AG09319 (cell line): ENCODE results near the gene AKT1S1.

ENCODE experiments used
- DNase-seq: peaks from one replicate; pipeline ENCODE4 v3.0.0-alpha.2; 2010; ENCODE audit warnings: low read depth; ENCODE audit errors: extremely low read depth
- TF ChIP-seq, protein P1 (sequence below): IDR thresholded peaks from 2 replicates; pipeline ENCODE4 v1.5.1; 2011; ENCODE audit warnings: low read depth, mild to moderate bottlenecking, inconsistent platforms, low read length, moderate library complexity

Gene AKT1S1

GRCh38 chr19:49875177-49875576, 2.0 kb downstream of the AKT1S1 start:
- TF ChIP-seq, protein P1, sequence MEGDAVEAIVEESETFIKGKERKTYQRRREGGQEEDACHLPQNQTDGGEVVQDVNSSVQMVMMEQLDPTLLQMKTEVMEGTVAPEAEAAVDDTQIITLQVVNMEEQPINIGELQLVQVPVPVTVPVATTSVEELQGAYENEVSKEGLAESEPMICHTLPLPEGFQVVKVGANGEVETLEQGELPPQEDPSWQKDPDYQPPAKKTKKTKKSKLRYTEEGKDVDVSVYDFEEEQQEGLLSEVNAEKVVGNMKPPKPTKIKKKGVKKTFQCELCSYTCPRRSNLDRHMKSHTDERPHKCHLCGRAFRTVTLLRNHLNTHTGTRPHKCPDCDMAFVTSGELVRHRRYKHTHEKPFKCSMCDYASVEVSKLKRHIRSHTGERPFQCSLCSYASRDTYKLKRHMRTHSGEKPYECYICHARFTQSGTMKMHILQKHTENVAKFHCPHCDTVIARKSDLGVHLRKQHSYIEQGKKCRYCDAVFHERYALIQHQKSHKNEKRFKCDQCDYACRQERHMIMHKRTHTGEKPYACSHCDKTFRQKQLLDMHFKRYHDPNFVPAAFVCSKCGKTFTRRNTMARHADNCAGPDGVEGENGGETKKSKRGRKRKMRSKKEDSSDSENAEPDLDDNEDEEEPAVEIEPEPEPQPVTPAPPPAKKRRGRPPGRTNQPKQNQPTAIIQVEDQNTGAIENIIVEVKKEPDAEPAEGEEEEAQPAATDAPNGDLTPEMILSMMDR = no peak
- DNase-seq = no peak

- TF ChIP-seq, protein P1 = no peak
- DNase-seq = no peak
These were observed 2.5 kb downstream of the AKT1S1 start for GRCh38 chr19:49874503-49875157.

- no peak for DNase-seq
- TF ChIP-seq, protein P1 = no peak
These were observed 3.3 kb downstream of the AKT1S1 start for GRCh38 chr19:49873834-49874233.

DNA sequence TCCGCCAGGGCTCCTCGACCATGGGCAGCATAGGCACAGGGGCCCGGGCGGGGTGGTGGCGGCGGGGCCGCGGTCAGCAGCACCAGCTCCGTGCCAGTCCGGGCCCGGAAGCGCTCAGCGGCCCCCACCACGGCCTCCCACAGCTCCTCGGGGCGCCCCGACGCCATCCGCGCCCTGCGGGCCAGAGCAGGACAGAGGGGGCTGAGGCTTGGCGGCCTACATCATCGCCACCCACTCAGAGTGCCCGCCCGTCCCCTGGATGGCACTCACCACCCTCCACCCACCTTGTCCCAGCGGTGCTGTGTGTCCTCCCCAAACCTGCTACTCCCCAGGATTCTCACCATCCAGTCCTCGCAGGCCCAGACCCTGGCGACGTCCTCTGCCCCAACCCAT, 4.0 kb downstream of the AKT1S1 start:
- TF ChIP-seq, protein P1 = no peak
- DNase-seq = no peak

GRCh38 chr19:49872245-49873128, 4.7 kb downstream of the AKT1S1 start:
- no peak for DNase-seq

DNA sequence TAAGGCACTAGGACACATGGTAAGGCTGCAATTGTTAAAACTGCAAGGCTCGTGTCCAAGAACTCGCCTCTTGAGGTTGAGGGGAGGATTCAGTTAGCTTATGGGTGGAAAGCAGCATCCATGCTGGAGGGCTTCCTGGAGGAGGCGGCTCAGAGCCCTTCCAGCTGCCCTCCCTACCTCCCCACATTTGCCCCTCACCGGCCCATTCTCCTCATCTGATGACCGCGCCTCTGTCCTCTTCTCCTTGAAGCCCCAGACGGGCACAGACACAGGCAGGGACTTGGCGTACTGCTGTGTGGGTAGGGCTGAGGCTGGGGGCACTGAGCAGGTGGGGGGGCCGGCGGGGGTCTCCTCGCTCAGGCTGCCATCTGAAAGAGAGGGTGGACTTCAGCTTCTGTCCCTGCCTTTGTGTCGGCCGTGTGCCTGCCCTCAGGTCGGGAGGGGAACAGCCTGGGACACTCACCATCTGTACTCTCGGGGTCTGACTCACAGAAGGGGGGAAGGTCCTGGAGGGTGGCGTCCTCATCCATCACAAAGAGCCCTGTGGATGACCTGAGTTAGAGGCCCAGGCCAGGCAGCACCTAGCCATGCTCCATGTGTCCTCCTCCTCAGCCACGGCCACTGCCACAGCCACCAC, 5.7 kb downstream of the AKT1S1 start:
- TF ChIP-seq, protein P1 = no peak
- no peak for DNase-seq

More at GRCh38 chr19:49872245-49873128, 4.7 kb downstream of the AKT1S1 start:
- TF ChIP-seq, protein P1 = no peak
